Measurements from ENCODE around the gene C16orf82.

The C16orf82 gene

GRCh38 chr16:27066668-27067537 lies at the start of gene C16orf82:
Gene C16orf82, plus strand, starts transcription at chr16:27066927.
- no peak for DNase-seq
- in situ Hi-C loops (cut with MboI; ENCODE audit: low pct_unique_long_range_greater_than_20kb, low sequenced_read_pairs): no loop called here

DNA sequence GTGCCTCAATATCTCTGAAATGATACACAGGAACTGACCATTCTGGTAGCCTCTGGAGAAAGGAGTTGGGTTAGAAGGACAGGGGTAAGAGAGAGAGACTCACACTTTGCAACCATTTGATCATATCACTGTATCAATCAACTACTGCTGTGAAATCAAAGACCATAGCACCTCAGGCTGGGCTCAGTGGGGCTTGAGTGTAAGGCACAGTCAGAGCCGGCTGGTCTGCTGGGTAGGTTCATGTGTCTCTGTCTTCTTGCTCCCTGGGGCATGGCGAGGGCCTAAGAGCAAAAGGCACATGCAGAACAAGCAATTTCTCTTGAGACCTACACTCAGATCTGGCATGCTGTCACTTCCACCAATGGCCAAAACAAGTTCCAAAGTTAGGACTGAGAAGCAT lies 46.7 kb upstream of the C16orf82 start:
- DNase-seq: no peak
- in situ Hi-C loops (cut with MboI; ENCODE audit: low pct_unique_long_range_greater_than_20kb, low sequenced_read_pairs): no loop called here

DNA sequence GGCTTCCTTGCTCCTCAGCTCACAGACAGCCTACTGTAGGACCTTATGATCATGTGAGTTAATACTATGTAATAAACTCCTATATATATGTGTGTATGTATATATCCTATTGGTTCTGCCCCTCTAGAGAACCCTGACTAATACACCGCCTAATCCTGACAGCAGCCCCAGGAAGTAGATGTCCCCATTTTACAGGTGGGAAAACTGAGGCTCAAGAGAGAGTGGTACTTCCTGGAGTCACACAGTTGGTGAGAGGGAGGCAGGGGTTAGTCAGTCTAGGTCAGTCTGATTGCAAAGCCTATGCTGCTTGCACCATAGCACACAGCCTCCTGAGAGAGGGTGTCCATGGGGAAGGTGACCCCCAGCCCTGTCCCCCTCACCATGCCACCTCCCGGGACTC lies 42.7 kb upstream of the C16orf82 start:
- no peak for DNase-seq
- in situ Hi-C loops (cut with MboI; ENCODE audit: low pct_unique_long_range_greater_than_20kb, low sequenced_read_pairs): no loop called here

GRCh38 chr16:27025581-27025980 lies 41.1 kb upstream of the C16orf82 start:
- no peak for DNase-seq
- in situ Hi-C loops (cut with MboI; ENCODE audit: low pct_unique_long_range_greater_than_20kb, low sequenced_read_pairs): no loop called here

DNA sequence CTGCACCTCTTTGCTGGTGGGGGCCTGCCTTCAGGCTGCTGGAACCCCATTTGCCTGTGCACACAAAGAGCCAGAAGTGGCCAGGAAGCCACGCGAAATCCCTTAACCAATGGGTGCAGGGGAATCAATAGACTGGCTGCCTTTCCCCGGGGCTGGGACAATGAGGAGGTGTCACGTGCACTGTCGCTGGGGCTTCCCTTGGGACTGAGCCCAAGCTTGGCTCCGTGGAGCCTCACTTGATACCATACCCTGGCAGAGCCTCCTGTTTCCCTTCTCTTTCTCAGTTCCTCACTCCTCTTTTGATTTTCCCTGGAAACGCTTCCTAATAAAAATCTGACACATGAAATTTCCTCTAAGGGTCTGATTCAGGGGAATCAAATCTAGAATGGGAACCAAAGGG lies 38.8 kb upstream of the C16orf82 start:
- in situ Hi-C loops (cut with MboI; ENCODE audit: low pct_unique_long_range_greater_than_20kb, low sequenced_read_pairs): no loop called here
- DNase-seq: no peak

GRCh38 chr16:27028591-27029110 lies 38.1 kb upstream of the C16orf82 start:
- in situ Hi-C loops (cut with MboI; ENCODE audit: low pct_unique_long_range_greater_than_20kb, low sequenced_read_pairs): no loop called here

DNA sequence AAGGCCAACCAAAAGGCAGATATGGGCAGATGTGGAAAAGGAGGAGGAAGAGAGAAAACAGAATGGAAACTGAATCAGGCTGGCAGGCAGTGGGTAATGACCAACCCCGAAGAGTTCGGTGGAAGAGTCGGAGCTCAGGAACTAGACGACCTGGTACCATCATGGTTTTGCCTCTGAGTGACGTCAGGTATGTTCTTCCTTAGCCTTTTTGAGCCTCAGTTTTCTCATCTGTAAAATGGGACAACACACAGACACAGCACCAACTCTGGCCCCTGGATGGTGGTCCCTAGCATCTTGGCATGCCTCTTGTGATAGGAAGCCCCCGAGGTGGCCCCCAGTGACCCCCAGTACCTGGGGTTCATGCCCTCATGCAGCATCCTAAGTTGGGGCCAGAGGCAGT lies 37.2 kb upstream of the C16orf82 start:
- in situ Hi-C loops (cut with MboI; ENCODE audit: low pct_unique_long_range_greater_than_20kb, low sequenced_read_pairs): no loop called here
- DNase-seq: no peak

More at GRCh38 chr16:27028591-27029110, 38.1 kb upstream of the C16orf82 start:
- DNase-seq: no peak

DNA sequence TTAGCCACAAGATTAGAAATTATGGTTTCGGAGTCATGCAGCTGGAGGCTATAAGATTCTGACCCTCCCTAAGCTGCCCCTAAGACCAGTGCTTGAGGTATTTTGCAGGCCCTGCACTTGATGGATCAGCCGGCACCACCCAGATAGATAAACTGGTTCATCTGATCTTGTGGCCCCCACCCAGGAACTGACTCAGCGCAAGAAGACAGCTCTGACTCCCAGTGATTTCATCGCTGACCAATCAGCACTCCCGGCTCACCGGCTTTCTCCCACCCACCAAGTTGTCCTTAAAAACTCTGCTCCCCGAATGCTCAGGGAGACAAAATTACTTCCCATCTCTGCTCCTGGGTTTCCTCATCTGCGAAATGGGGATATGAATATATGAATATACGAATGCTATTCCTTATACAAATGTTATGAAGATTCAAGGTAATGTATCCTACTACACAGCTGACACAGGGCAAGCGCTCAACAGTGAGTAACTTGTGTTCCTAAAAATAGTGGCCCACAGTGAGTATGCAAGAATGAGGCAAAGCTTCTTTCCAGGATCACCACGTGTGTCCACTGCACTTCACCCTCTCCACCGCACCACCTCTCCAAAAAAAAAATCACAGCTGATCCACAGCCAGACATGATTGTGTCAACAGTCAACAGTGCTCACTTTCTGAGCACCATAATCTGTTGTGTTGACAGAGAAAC lies 33.3 kb upstream of the C16orf82 start:
- in situ Hi-C loops (cut with MboI; ENCODE audit: low pct_unique_long_range_greater_than_20kb, low sequenced_read_pairs): no loop called here
- no peak for DNase-seq

- in situ Hi-C loops (cut with MboI; ENCODE audit: low pct_unique_long_range_greater_than_20kb, low sequenced_read_pairs): no loop called here
Measured at GRCh38 chr16:27040732-27041131, 26.0 kb upstream of the C16orf82 start.

DNA sequence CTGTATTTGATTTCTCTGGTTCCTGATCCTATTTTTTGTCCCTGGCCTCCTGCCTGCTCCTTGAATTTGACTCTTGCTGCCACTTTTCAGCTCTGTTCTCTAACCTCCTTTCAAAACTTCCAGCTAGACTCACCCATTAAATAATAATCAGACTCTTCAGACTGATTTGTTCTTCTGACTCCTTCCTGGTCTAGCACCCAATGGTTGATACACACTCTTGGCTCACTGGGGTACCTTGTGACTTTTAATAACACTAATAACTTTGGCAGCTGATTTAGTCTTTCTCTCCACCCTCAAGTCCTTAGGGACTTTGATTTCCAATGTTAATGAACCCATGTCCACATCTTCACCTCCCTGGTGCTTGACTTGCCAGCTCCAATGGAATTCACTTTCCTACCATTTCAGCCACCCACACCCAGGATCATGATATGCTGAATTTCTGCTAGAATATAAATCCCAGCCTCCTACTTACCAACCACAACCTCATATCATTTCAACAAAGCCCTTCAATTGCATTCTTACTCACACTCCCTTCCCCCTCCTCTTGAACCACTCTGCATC lies 19.7 kb upstream of the C16orf82 start:
- in situ Hi-C loops (cut with MboI; ENCODE audit: low pct_unique_long_range_greater_than_20kb, low sequenced_read_pairs): no loop called here
- DNase-seq: no peak

More at GRCh38 chr16:27040732-27041131, 26.0 kb upstream of the C16orf82 start:
- DNase-seq: no peak

DNA sequence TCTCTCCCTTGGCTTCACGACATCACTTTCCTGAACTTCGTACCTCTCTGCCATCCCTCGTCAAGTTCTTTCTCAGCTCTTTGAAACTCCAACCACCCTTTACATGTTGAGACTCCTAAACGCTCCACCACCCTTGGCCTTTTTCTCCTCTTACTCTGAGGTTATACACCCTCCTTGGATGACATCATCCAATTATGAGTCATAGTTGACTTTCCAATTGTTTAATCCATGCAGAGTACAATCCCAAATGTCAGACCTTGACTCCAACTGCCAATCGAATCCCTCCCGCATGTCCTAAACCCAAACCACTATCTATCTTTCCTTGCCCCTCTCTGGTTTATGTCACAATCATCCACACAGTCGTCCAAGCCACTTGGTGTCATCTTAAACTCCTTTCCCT lies 18.4 kb upstream of the C16orf82 start:
- no peak for DNase-seq
- in situ Hi-C loops (cut with MboI; ENCODE audit: low pct_unique_long_range_greater_than_20kb, low sequenced_read_pairs): no loop called here

GRCh38 chr16:27049117-27049516 lies 17.6 kb upstream of the C16orf82 start:
- no peak for DNase-seq
- in situ Hi-C loops (cut with MboI; ENCODE audit: low pct_unique_long_range_greater_than_20kb, low sequenced_read_pairs): no loop called here

- DNase-seq: no peak
- in situ Hi-C loops (cut with MboI; ENCODE audit: low pct_unique_long_range_greater_than_20kb, low sequenced_read_pairs): no loop called here
Measured at GRCh38 chr16:27052007-27052406, 14.7 kb upstream of the C16orf82 start.

- in situ Hi-C loops (cut with MboI; ENCODE audit: low pct_unique_long_range_greater_than_20kb, low sequenced_read_pairs): no loop called here
- DNase-seq: no peak
Measured at GRCh38 chr16:27053996-27054395, 12.7 kb upstream of the C16orf82 start.

- no peak for DNase-seq
- in situ Hi-C loops (cut with MboI; ENCODE audit: low pct_unique_long_range_greater_than_20kb, low sequenced_read_pairs): no loop called here
Measured at GRCh38 chr16:27058299-27058698, 8.4 kb upstream of the C16orf82 start.

DNA sequence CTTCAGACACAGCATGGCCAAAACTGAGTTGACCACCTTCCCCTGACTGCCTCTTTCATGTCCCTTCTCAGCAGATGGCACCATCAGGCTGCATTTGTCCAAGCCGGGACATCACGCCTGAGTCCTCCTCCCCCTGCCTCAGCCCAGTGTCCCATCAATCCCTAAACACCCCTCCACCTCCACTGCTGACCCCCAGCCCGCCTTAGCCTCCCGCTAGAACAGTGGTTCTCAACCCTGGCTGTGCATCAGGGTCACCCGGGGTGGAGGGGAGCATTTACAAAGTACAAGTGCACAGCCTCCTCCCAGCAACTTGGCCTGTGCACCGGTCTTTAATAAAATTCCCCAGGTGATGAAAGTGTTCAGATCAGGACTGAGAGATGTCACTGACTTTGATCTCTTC lies 4.0 kb downstream of the C16orf82 start:
- DNase-seq: no peak
- in situ Hi-C loops (cut with MboI; ENCODE audit: low pct_unique_long_range_greater_than_20kb, low sequenced_read_pairs): no loop called here

GRCh38 chr16:27073733-27074132 lies 7.0 kb downstream of the C16orf82 start:
- in situ Hi-C loops (cut with MboI; ENCODE audit: low pct_unique_long_range_greater_than_20kb, low sequenced_read_pairs): no loop called here

DNA sequence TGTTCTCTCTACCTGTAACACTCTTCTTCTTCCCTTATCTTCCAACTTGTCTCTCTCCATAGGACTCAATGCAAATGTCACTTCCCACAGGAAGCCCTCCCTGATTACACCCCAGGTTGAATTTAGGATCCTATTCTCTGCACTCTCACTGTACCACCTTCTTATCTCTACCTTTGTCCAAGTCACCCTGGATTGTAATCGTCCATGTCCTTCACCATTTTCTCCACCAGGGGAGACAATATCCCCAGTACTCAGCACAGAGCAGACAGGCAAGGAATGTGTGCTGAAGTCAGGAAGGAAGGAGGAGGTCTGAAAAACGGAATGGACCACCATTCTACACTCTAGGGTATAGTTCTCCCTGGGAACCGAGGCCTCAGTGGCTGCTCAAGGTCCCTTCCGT lies 14.2 kb downstream of the C16orf82 start:
- peak; percentile 22 for DNase-seq

More at GRCh38 chr16:27073733-27074132, 7.0 kb downstream of the C16orf82 start:
- DNase-seq: no peak

DNA sequence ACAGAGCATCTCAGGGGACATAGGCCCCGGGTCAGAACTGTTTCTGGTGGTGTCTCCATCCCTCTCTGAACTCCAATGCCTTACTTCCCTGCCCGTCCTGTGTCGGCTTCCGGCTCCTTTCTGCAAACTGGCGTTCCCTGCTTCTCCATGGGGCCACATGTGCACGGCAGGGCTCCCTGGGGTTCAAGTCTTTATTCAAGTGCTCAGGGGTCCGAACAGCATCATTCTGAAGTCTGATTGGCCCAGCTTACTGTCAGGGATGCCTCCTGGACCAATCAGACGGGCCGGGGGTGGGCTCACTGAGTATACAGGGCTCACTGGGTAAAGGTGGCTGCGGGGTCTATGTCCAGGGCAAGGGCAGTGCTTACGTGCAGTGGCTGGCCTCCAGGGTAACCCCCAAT lies 17.1 kb downstream of the C16orf82 start:
- in situ Hi-C loops (cut with MboI; ENCODE audit: low pct_unique_long_range_greater_than_20kb, low sequenced_read_pairs): no loop called here
- DNase-seq: no peak

More for the DNA sequence above, 14.2 kb downstream of the C16orf82 start:
- in situ Hi-C loops (cut with MboI; ENCODE audit: low pct_unique_long_range_greater_than_20kb, low sequenced_read_pairs): no loop called here

All from KBM-7 (cell line).